WTC11 (cell line): ENCODE results near the gene GALNT7.

Source experiments
- CREB1 ChIP-seq: sonication (generic); formaldehyde crosslinking; IDR thresholded peaks from 2 replicates; pipeline ENCODE4 v1.8.0; 2023; ENCODE audit warnings: mild to moderate bottlenecking, missing genetic modification reagents
- NFYB ChIP-seq: sonication (generic); formaldehyde crosslinking; conservative IDR thresholded peaks from 2 replicates; pipeline ENCODE4 v1.8.0; 2022; ENCODE audit warnings: low read depth, missing genetic modification reagents
- TF ChIP-seq, protein P1 (sequence below): sonication (generic); formaldehyde crosslinking; IDR thresholded peaks from 2 replicates; pipeline ENCODE4 v1.8.0; 2022; ENCODE audit warnings: mild to moderate bottlenecking, missing genetic modification reagents
- TF ChIP-seq, protein P2 (sequence below): sonication (generic); formaldehyde crosslinking; IDR thresholded peaks from 2 replicates; pipeline ENCODE4 v1.8.1; 2022; ENCODE audit warnings: low read depth, mild to moderate bottlenecking, moderate library complexity, missing genetic modification reagents, borderline replicate concordance
- TF ChIP-seq, protein P3 (sequence below): fragments of 200-600 bp; IDR thresholded peaks from 2 replicates; pipeline ENCODE4 v1.8.0; 2022; ENCODE audit warnings: antibody characterized with exemption

DNA sequence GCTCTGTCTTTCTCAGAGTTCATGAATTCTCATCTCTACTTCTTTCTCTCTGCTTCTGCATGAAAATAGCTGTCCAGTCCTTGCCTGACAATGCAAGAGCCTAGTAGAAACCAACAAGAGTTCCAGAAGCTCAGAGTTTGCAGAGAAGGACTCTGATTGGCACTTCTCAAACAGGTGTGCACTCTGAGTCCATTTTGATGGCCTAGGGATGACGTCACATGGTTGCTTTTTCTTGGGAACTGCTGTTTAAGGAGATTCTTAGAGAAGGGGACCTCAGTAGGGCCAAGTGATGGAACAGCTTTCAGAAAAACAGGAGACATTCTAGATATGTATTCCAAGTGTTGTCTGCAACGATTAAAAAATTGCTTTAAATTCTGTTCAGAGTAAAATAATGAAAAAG, 108.7 kb downstream of the GALNT7 start:
- TF ChIP-seq CREB1 (CRISPR knock-in tag) = no peak
- TF ChIP-seq, protein P1, sequence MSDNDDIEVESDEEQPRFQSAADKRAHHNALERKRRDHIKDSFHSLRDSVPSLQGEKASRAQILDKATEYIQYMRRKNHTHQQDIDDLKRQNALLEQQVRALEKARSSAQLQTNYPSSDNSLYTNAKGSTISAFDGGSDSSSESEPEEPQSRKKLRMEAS (CRISPR knock-in tag) = no peak
- TF ChIP-seq, protein P2, sequence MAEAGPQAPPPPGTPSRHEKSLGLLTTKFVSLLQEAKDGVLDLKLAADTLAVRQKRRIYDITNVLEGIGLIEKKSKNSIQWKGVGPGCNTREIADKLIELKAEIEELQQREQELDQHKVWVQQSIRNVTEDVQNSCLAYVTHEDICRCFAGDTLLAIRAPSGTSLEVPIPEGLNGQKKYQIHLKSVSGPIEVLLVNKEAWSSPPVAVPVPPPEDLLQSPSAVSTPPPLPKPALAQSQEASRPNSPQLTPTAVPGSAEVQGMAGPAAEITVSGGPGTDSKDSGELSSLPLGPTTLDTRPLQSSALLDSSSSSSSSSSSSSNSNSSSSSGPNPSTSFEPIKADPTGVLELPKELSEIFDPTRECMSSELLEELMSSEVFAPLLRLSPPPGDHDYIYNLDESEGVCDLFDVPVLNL (CRISPR knock-in tag) = no peak
- TF ChIP-seq, protein P3, sequence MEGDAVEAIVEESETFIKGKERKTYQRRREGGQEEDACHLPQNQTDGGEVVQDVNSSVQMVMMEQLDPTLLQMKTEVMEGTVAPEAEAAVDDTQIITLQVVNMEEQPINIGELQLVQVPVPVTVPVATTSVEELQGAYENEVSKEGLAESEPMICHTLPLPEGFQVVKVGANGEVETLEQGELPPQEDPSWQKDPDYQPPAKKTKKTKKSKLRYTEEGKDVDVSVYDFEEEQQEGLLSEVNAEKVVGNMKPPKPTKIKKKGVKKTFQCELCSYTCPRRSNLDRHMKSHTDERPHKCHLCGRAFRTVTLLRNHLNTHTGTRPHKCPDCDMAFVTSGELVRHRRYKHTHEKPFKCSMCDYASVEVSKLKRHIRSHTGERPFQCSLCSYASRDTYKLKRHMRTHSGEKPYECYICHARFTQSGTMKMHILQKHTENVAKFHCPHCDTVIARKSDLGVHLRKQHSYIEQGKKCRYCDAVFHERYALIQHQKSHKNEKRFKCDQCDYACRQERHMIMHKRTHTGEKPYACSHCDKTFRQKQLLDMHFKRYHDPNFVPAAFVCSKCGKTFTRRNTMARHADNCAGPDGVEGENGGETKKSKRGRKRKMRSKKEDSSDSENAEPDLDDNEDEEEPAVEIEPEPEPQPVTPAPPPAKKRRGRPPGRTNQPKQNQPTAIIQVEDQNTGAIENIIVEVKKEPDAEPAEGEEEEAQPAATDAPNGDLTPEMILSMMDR = no peak
- TF ChIP-seq NFYB (CRISPR knock-in tag) = no peak
